Lower leg skin (tissue), 3 donors: ENCODE measurements around the gene GLE1.

Experiments used
- POLR2A ChIP-seq, 2 donors: fragments of 450-650 bp; IDR thresholded peaks; one replicate each; pipeline ENCODE4 v1.6.1; 2016 to 2017; ENCODE audit warnings: antibody characterized with exemption in 2 of 2, mild to moderate bottlenecking in 1 of 2, moderate library complexity in 1 of 2
- TF ChIP-seq, protein P1 (sequence below), 3 donors: fragments of 450-650 bp; IDR thresholded peaks; one replicate each; pipeline ENCODE4 v1.5.1; 2016; ENCODE audit warnings: antibody characterized with exemption in 3 of 3, mild to moderate bottlenecking in 3 of 3, moderate library complexity in 2 of 3

DNA sequence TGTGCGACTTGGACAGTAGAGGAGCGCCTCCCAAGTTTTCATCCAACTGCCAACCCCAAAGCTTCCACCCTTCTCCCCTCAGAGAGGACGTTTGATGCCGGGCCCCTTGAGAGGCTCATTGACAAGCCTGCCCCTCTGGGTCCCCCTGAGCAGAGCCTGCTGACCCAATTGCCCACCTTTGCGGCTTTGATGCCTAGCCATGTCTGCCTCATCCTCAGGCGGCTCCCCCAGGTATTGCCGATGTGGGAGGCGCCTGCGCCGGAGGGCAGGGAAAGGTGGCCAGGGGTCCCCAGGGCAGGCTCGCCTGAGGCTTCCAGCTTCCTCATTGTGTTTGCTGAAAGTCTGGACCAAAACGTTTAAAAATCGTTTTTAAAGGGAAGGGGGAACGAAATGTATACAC lies 47.3 kb upstream of the GLE1 start:
- no peak for TF ChIP-seq POLR2A (IDR thresholded peaks at IDR 0.05)
- TF ChIP-seq, protein P1, sequence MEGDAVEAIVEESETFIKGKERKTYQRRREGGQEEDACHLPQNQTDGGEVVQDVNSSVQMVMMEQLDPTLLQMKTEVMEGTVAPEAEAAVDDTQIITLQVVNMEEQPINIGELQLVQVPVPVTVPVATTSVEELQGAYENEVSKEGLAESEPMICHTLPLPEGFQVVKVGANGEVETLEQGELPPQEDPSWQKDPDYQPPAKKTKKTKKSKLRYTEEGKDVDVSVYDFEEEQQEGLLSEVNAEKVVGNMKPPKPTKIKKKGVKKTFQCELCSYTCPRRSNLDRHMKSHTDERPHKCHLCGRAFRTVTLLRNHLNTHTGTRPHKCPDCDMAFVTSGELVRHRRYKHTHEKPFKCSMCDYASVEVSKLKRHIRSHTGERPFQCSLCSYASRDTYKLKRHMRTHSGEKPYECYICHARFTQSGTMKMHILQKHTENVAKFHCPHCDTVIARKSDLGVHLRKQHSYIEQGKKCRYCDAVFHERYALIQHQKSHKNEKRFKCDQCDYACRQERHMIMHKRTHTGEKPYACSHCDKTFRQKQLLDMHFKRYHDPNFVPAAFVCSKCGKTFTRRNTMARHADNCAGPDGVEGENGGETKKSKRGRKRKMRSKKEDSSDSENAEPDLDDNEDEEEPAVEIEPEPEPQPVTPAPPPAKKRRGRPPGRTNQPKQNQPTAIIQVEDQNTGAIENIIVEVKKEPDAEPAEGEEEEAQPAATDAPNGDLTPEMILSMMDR (IDR thresholded peaks at IDR 0.05): no peak
